ENCODE measurements around the gene MPPED2.

The MPPED2 gene

GRCh38 chr11:30526558-30526957 lies 59.6 kb downstream of the MPPED2 start:
- no peak for DNase-seq

- no peak for DNase-seq
Measured at GRCh38 chr11:30522536-30523243, 63.5 kb downstream of the MPPED2 start.

DNA sequence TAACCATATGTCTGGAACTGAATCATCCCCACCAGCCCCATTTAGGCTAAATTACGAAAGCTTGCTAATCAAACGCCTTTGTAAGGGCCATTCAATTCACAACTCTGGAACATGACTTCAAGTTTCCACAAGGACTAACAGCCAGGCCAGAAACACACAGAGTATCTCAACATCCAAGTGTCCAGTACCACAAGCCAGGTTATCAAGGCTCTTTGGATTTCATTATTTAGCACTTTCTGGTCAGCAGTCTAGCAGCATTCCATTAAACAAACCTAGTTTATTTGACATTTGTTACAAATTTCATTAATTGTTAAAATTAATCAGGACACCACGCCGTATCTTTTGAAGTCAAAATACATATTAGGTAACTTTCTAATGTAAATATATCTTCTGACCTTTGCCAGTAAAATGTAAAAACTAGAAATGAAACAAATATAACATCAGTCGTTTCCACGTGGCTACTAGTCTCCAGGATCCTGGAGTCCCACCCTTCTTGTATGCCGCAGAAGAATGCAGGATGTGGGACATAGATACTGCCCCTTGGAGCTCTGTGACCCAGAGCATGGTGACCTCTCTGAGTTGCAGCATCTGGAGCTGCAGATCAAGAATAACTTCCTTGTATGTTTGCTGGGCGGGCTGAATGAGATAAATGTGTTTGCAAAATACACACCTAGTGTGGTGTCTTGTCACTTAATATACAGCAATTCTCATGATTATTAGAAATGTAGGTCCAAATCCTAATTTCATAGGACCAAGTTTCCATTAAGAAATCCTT lies 64.7 kb downstream of the MPPED2 start:
- no peak for DNase-seq

GRCh38 chr11:30513087-30513486 lies 73.1 kb downstream of the MPPED2 start:
- no peak for DNase-seq

GRCh38 chr11:30511408-30511807 lies 74.7 kb downstream of the MPPED2 start:
- DNase-seq, result no peak

- DNase-seq, result no peak
Measured at GRCh38 chr11:30510750-30511149, 75.4 kb downstream of the MPPED2 start.

- DNase-seq, result no peak
Measured at GRCh38 chr11:30509364-30509763, 76.8 kb downstream of the MPPED2 start.

DNA sequence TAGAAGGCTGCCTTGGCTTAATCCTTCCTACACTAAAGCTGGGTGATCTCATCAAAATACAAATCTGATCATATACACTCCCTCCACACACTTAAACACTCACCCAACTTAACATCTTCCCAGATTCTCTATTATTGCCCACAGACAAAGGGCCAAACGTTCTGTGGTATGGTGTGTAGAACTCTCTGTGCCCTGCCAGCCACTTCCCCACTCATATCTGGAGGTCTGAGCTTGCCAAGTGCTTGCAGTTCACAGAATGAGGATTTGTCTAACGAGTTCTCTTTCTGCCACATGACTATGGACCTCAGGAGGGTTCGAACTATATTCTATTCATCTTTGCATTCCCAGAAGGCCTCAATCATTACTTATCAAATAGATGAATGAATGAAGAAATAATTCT lies 77.6 kb downstream of the MPPED2 start:
- no peak for DNase-seq

- no peak for DNase-seq
Measured at GRCh38 chr11:30505603-30506002, 80.5 kb downstream of the MPPED2 start.

DNA sequence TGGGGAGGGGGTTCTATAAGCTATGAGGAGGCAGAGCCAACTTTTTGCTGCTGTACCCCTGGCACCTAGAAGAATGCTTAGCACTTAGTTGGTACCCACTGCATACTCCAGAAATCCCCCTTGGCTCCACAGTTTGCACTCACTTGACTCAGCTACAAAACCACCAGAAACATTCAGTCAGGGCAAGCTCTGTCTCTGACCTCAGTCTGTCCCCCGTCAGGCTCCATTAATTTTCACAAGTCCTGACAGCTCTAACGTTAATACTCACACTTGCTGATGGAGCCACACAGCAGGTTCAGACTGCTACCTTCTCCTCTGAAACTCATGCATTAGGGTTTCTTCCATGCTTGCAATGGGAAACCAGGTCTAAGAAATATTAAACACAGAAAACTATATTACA lies 81.7 kb downstream of the MPPED2 start:
- DNase-seq, result no peak

- DNase-seq, result no peak
Measured at GRCh38 chr11:30503156-30503555, 83.0 kb downstream of the MPPED2 start.

- no peak for DNase-seq
Measured at GRCh38 chr11:30502305-30502704, 83.8 kb downstream of the MPPED2 start.

DNA sequence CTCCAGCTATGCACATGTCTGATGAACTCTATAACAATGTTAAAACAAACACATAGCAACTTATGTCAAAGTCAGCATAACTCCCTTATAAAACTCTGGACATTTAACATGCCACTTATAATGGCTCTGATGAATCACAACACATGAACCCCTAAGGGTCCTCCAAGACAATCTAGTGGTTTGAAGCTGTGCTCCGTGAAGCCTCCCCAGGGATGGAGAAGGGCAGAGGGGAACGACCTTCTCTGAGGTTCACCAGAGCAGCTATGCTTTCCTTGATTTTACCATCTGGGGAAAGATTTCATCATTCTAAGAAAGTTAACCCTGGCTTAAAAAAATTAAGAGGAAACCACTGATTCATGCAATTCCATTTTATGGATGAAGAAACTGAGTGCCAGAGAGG lies 84.4 kb downstream of the MPPED2 start:
- no peak for DNase-seq

GRCh38 chr11:30499940-30500339 lies 86.2 kb downstream of the MPPED2 start:
- no peak for DNase-seq

DNA sequence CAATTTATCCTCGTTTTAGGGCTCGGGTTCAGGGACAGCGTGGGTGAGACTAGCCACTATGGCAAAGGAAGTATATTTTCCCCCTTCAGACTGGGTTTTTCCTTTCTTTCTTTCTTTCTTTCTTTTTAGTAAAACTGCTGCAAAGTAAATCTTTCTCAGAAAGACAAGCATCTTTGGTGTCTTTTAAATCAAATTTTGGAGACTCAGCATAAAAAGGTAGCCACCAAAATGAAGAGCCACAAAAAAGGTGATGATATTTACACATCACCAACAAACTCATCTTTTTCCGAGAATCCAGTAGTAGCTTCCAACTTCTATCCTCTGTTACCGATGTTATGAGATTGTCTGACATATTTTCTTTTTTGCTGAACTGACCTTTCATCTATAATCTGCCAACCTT lies 88.6 kb downstream of the MPPED2 start:
- no peak for DNase-seq

- no peak for DNase-seq
Measured at GRCh38 chr11:30496935-30497334, 89.2 kb downstream of the MPPED2 start.

- no peak for DNase-seq
Measured at GRCh38 chr11:30495437-30495836, 90.7 kb downstream of the MPPED2 start.

DNA sequence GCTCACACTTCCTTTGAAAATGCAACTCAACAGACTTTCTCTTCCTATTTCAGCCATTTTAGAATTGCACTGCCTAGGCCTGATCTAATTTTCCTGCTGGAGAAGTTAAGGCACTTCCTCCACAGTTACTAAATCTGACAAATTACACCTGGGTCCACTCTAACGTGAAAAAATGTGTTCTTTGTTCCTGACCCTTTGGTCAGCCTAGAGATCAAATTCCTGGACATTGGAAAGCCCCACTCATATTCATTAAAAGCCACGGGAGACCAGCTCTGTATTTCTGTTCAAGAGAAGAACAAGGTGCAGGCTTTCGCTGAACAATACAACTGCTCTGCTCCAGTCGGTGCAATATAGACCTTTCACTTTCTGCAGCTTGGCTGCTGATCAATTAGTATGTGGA lies 96.6 kb downstream of the MPPED2 start:
- DNase-seq, result no peak

DNA sequence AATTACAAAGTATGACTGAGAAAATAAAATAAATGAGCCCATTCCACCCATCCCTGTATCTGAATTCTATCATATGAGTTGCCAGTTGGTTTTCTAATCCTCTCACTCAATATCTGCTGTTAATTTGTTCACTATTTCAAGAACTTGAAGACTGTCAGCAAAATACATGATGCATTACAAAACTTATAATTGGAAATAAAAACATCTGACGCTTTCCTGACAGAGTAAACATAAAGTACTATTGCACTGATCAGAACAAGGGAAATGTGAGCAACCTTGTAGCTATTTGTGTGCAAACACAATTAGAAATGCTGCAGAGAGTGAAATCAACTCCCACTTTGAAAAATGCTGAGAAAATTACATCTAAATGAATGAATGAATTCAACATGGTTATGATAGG lies 97.1 kb downstream of the MPPED2 start:
- DNase-seq, result no peak

DNA sequence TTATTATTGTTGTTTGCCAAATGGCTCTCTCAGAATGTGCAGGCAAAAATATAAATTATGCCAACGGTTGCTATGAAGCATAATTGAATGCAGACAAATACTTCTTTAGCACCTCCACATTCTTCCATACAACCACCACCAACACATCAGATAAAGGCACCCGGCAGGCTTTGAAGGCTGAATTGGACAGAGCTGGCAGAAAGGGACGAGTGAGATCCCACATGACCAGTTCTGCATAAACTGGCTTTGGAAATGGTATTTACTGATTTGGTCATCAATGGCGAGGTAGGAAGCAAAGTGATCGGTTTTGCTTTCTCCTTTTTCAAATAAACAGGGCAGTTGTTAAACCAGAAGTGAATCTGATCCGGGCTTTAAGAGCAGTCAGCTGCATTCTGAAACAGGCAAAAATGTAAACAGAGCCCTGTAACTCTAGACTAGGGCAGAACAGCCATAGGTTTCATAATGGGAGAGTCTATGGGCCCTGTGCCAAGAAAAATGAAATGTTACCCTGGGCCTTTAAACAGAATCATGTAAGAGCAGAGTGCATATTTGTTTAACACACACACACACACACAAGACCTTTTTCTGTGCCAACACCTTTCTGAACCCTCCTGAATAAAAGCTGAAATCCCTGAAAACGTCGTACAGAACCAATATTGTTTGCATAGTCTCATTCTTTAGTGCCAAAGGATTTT lies 97.7 kb downstream of the MPPED2 start:
- no peak for DNase-seq

- DNase-seq, result no peak
Measured at GRCh38 chr11:30487200-30487898, 98.8 kb downstream of the MPPED2 start.

DNA sequence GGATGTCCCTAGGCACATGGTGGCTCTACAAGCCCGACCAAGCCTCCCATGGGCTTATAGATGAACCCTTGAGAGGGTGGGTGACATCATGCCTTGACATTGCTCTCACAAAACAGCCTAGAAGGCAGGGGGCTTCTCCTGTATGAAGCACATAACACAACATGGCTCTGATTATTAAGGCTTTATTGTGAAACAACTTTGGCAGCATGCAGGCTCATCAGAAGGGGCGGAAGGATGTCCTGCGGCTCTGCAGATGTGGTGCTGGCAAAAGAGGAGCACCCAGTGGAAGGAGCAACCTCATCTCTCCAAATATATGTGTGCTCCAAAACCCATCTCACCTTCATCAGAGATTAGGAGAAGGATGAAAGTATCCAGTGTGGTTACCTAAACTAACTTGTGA lies 100.4 kb downstream of the MPPED2 start:
- no peak for DNase-seq

GRCh38 chr11:30485222-30485621 lies 100.9 kb downstream of the MPPED2 start:
- DNase-seq, result no peak
